ENCODE measurements around the gene PTBP3. TPM values are rescaled to one million over a fixed set of nuclear protein-coding genes. Genes with fewer than 3 reads are reported as not detected.
"Not testable (repeated sequence)": the region's sequence is repeated elsewhere in the genome, so short reads cannot be mapped to it uniquely, and the experiment has no call there.

The PTBP3 gene
- total RNA-seq, 1 donor from 2014 or later, result 104 TPM

- H3K27me3 Mint-ChIP-seq; H3K4me3 Mint-ChIP-seq; H3K36me3 Mint-ChIP-seq (ENCODE audit: low read depth); H3K27ac Mint-ChIP-seq; DNase-seq; H3K9me3 Mint-ChIP-seq: not testable (repeated sequence)
- intact Hi-C loops (cut with micrococcal nuclease), result loop anchor here (10.0 kb wide), 1 partner anchor 889 kb away; the partner anchor contains the start of gene ECPAS
- H3K4me1 Mint-ChIP-seq, result peaks cover 26% of the 10 kb centered on the region
These were observed 40.8 kb upstream of the PTBP3 start for GRCh38 chr9:112374232-112374631.

GRCh38 chr9:112373666-112374065 is 40.2 kb upstream of the PTBP3 start:
- H3K4me1 Mint-ChIP-seq, result peaks cover 22% of the 10 kb centered on the region
- H3K36me3 Mint-ChIP-seq (ENCODE audit: low read depth); H3K27me3 Mint-ChIP-seq; H3K4me3 Mint-ChIP-seq; H3K27ac Mint-ChIP-seq; DNase-seq; H3K9me3 Mint-ChIP-seq: not testable (repeated sequence)
- intact Hi-C loops (cut with micrococcal nuclease), result loop anchor here (10.0 kb wide), 1 partner anchor 889 kb away; the partner anchor contains the start of gene ECPAS

GRCh38 chr9:112371060-112371459 is 37.6 kb upstream of the PTBP3 start:
- DNase-seq, result no peak
- Mint-ChIP-seq H3K27ac (no peak overlapping the region), H3K4me1 (peaks cover 3% of the 10 kb centered on the region), H3K4me3 (no peak overlapping the region), H3K36me3 (ENCODE audit: low read depth) (peaks cover 3% of the 10 kb centered on the region), H3K27me3 (no peaks in the 10 kb centered on the region), H3K9me3 (peaks cover 5% of the 10 kb centered on the region)
- intact Hi-C loops (cut with micrococcal nuclease), result loop anchor here (10.0 kb wide), 1 partner anchor 886 kb away; the partner anchor contains the start of gene ECPAS

GRCh38 chr9:112369817-112370216 is 36.4 kb upstream of the PTBP3 start:
- peaks cover 5% of the 10 kb centered on the region for H3K4me1 Mint-ChIP-seq
- no peak overlapping the region for H3K27ac Mint-ChIP-seq
- H3K27me3 Mint-ChIP-seq, result peaks cover 5% of the 10 kb centered on the region
- no peak for DNase-seq
- no peak overlapping the region for H3K4me3 Mint-ChIP-seq
- intact Hi-C loops (cut with micrococcal nuclease), result loop anchor here (10.0 kb wide), 1 partner anchor 885 kb away; the partner anchor contains the start of gene ECPAS
- peaks cover 13% of the 10 kb centered on the region for H3K9me3 Mint-ChIP-seq
- H3K36me3 Mint-ChIP-seq (ENCODE audit: low read depth), result peaks cover 6% of the 10 kb centered on the region

- DNase-seq, result no peak
- Mint-ChIP-seq H3K27me3 (peaks cover 9% of the 10 kb centered on the region), H3K4me1 (peaks cover 2% of the 10 kb centered on the region), H3K27ac (no peak overlapping the region), H3K9me3 (peaks cover 13% of the 10 kb centered on the region), H3K4me3 (no peak overlapping the region), H3K36me3 (ENCODE audit: low read depth) (peaks cover 3% of the 10 kb centered on the region)
- intact Hi-C loops (cut with micrococcal nuclease), result no loop called here
These were observed 34.0 kb upstream of the PTBP3 start for GRCh38 chr9:112367465-112367864.

- Mint-ChIP-seq H3K27ac (no peak overlapping the region), H3K4me1 (peaks cover 6% of the 10 kb centered on the region), H3K27me3 (peaks cover 11% of the 10 kb centered on the region), H3K9me3 (peaks cover 13% of the 10 kb centered on the region), H3K4me3 (no peak overlapping the region), H3K36me3 (ENCODE audit: low read depth) (peaks cover 3% of the 10 kb centered on the region)
- DNase-seq, result no peak
- intact Hi-C loops (cut with micrococcal nuclease), result no loop called here
These were observed 33.2 kb upstream of the PTBP3 start for GRCh38 chr9:112366591-112366990.

- DNase-seq; intact Hi-C loops (cut with micrococcal nuclease); H3K4me3 Mint-ChIP-seq; H3K27ac Mint-ChIP-seq; H3K36me3 Mint-ChIP-seq (ENCODE audit: low read depth): not testable (repeated sequence)
- peaks cover 13% of the 10 kb centered on the region for H3K9me3 Mint-ChIP-seq
- peaks cover 11% of the 10 kb centered on the region for H3K4me1 Mint-ChIP-seq
- peaks cover 11% of the 10 kb centered on the region for H3K27me3 Mint-ChIP-seq
These were observed 31.8 kb upstream of the PTBP3 start for GRCh38 chr9:112365257-112365656.

- Mint-ChIP-seq H3K9me3 (peaks cover 13% of the 10 kb centered on the region), H3K36me3 (ENCODE audit: low read depth) (peaks cover 3% of the 10 kb centered on the region), H3K4me3 (no peak overlapping the region), H3K4me1 (peaks cover 13% of the 10 kb centered on the region), H3K27me3 (peaks cover 11% of the 10 kb centered on the region), H3K27ac (no peak overlapping the region)
- no peak for DNase-seq
- intact Hi-C loops (cut with micrococcal nuclease), result no loop called here
These were observed 31.3 kb upstream of the PTBP3 start for GRCh38 chr9:112364761-112365160.

- peaks cover 9% of the 10 kb centered on the region for H3K9me3 Mint-ChIP-seq
- H3K36me3 Mint-ChIP-seq (ENCODE audit: low read depth), result peaks cover 3% of the 10 kb centered on the region
These were observed 28.2 kb upstream of the PTBP3 start for GRCh38 chr9:112361601-112362000.

GRCh38 chr9:112360047-112360804 is 26.8 kb upstream of the PTBP3 start:
- H3K9me3 Mint-ChIP-seq, result peaks cover 3% of the 10 kb centered on the region
- peaks cover 15% of the 10 kb centered on the region for H3K4me1 Mint-ChIP-seq
- H3K36me3 Mint-ChIP-seq (ENCODE audit: low read depth), result no peaks in the 10 kb centered on the region
- intact Hi-C loops (cut with micrococcal nuclease), result no loop called here
- no peak overlapping the region for H3K27ac Mint-ChIP-seq
- peaks cover 6% of the 10 kb centered on the region for H3K27me3 Mint-ChIP-seq
- H3K4me3 Mint-ChIP-seq, result no peak overlapping the region
- DNase-seq, result no peak

More at GRCh38 chr9:112361601-112362000, 28.2 kb upstream of the PTBP3 start:
- H3K4me1 Mint-ChIP-seq, result peaks cover 13% of the 10 kb centered on the region
- intact Hi-C loops (cut with micrococcal nuclease), result loop anchor here (1.0 kb wide), 4 partner anchors 248 to 601 kb away; no protein-coding TSS in a partner anchor
- H3K4me3 Mint-ChIP-seq, result no peak overlapping the region
- H3K27ac Mint-ChIP-seq, result no peak overlapping the region
- DNase-seq, result peak; percentile 74
- peaks cover 11% of the 10 kb centered on the region for H3K27me3 Mint-ChIP-seq

GRCh38 chr9:112355427-112355897 is 22.0 kb upstream of the PTBP3 start:
- H3K27ac Mint-ChIP-seq, result peak overlapping the region; percentile 62
- DNase-seq, result no peak
- peaks cover 18% of the 10 kb centered on the region for H3K4me1 Mint-ChIP-seq
- intact Hi-C loops (cut with micrococcal nuclease), result loop anchor here (2.0 kb wide), 1 partner anchor 21 kb away; no protein-coding TSS in a partner anchor
- H3K4me3 Mint-ChIP-seq, result no peak overlapping the region
- no peaks in the 10 kb centered on the region for H3K9me3 Mint-ChIP-seq
- H3K27me3 Mint-ChIP-seq, result no peaks in the 10 kb centered on the region
- H3K36me3 Mint-ChIP-seq (ENCODE audit: low read depth), result peaks cover 1% of the 10 kb centered on the region

- no peak overlapping the region for H3K4me3 Mint-ChIP-seq
- H3K4me1 Mint-ChIP-seq, result peaks cover 15% of the 10 kb centered on the region
- H3K9me3 Mint-ChIP-seq, result no peaks in the 10 kb centered on the region
- intact Hi-C loops (cut with micrococcal nuclease), result loop anchor here (2.0 kb wide), 1 partner anchor 19 kb away; no protein-coding TSS in a partner anchor
- no peaks in the 10 kb centered on the region for H3K27me3 Mint-ChIP-seq
- H3K27ac Mint-ChIP-seq, result no peak overlapping the region
- peaks cover 1% of the 10 kb centered on the region for H3K36me3 Mint-ChIP-seq (ENCODE audit: low read depth)
- no peak for DNase-seq
These were observed 20.8 kb upstream of the PTBP3 start for GRCh38 chr9:112354081-112354743.

GRCh38 chr9:112352209-112352608 is 18.8 kb upstream of the PTBP3 start:
- H3K4me3 Mint-ChIP-seq, result no peak overlapping the region
- H3K27me3 Mint-ChIP-seq, result peaks cover 2% of the 10 kb centered on the region
- intact Hi-C loops (cut with micrococcal nuclease), result no loop called here
- H3K27ac Mint-ChIP-seq, result no peak overlapping the region
- H3K36me3 Mint-ChIP-seq (ENCODE audit: low read depth), result peaks cover 6% of the 10 kb centered on the region
- H3K4me1 Mint-ChIP-seq, result peaks cover 25% of the 10 kb centered on the region
- peaks cover 11% of the 10 kb centered on the region for H3K9me3 Mint-ChIP-seq
- DNase-seq, result no peak

- Mint-ChIP-seq H3K36me3 (ENCODE audit: low read depth) (peaks cover 6% of the 10 kb centered on the region), H3K27me3 (peaks cover 2% of the 10 kb centered on the region), H3K9me3 (peaks cover 11% of the 10 kb centered on the region), H3K4me3 (no peak overlapping the region), H3K4me1 (peaks cover 25% of the 10 kb centered on the region), H3K27ac (no peak overlapping the region)
- intact Hi-C loops (cut with micrococcal nuclease), result no loop called here
- no peak for DNase-seq
These were observed 17.8 kb upstream of the PTBP3 start for GRCh38 chr9:112351184-112351583.
